Keratinocyte (primary cell): ENCODE measurements around the gene SDK2. TPM values are rescaled to one million over a fixed set of nuclear protein-coding genes. Genes with fewer than 3 reads are reported as not detected.

Experiments used
- DNase-seq: peaks from one replicate; pipeline ENCODE4 v3.0.0-alpha.2; 2011; ENCODE audit warnings: low read depth, missing footprints, low spot score
- FAIRE-seq: peaks from 2 replicates; lab custom pipeline; 2011; peaks lifted over from hg19 to GRCh38; lab: Jason Lieb, UNC
- H2AFZ ChIP-seq: 2 replicates; pipeline ENCODE4 v1.6.0; 2012; ENCODE audit warnings: low read length, control low read depth, inconsistent platforms; ENCODE audit not compliant: control insufficient read depth
- H3K27ac ChIP-seq: 2 replicates; pipeline ENCODE4 v1.5.1; 2011; ENCODE audit warnings: low read length; ENCODE audit not compliant: control insufficient read depth, insufficient read depth
- H3K27me3 ChIP-seq: 3 replicates; pipeline ENCODE4 v1.6.0; 2011; ENCODE audit warnings: low read length; ENCODE audit not compliant: control insufficient read depth, insufficient read depth; ENCODE audit errors: extremely low read depth
- H3K36me3 ChIP-seq, 2 experiments: 2 replicates in 1 of 2; 3 replicates in 1 of 2; pipeline ENCODE4 v1.5.1; 2011; ENCODE audit warnings: low read length in 2 of 2, mild to moderate bottlenecking in 1 of 2; ENCODE audit not compliant: control insufficient read depth in 2 of 2, insufficient read depth in 2 of 2; ENCODE audit errors: extremely low read depth in 1 of 2
- H3K4me1 ChIP-seq: 3 replicates; pipeline ENCODE4 v1.5.1; 2011; ENCODE audit warnings: low read length; ENCODE audit not compliant: control insufficient read depth, insufficient read depth; ENCODE audit errors: extremely low read depth
- H3K4me2 ChIP-seq: 3 replicates; pipeline ENCODE4 v1.6.0; 2011; ENCODE audit warnings: low read depth, low read length; ENCODE audit not compliant: control insufficient read depth, insufficient read depth; ENCODE audit errors: extremely low read depth
- H3K4me3 ChIP-seq, 3 experiments: fragments of 200-600 bp in 1 of 3; sonication (generic) in 1 of 3; 2 replicates in 2 of 3; 3 replicates in 1 of 3; pipeline ENCODE4 v1.5.1; 2011 to 2016; ENCODE audit warnings: low read length in 3 of 3, mild to moderate bottlenecking in 3 of 3, control low read depth in 2 of 3, inconsistent platforms in 1 of 3, low read depth in 1 of 3, mixed read lengths in 1 of 3, mixed run types in 1 of 3, moderate library complexity in 1 of 3; ENCODE audit not compliant: control insufficient read depth in 2 of 3, insufficient read depth in 2 of 3; ENCODE audit errors: extremely low read depth in 1 of 3
- H3K79me2 ChIP-seq: 2 replicates; pipeline ENCODE4 v1.6.0; 2012; ENCODE audit warnings: low read length; ENCODE audit not compliant: control insufficient read depth, insufficient read depth
- H3K9ac ChIP-seq: 3 replicates; pipeline ENCODE4 v1.6.0; 2011; ENCODE audit warnings: low read length; ENCODE audit not compliant: control insufficient read depth, insufficient read depth; ENCODE audit errors: extremely low read depth
- H3K9me1 ChIP-seq: 3 replicates; pipeline ENCODE4 v1.6.0; 2011; ENCODE audit warnings: low read length; ENCODE audit not compliant: control insufficient read depth, insufficient read depth; ENCODE audit errors: extremely low read depth
- H3K9me3 ChIP-seq: 2 replicates; pipeline ENCODE4 v1.5.1; 2012; ENCODE audit warnings: low read depth, low read length; ENCODE audit not compliant: control insufficient read depth
- H4K20me1 ChIP-seq: 3 replicates; pipeline ENCODE4 v1.6.0; 2011; ENCODE audit warnings: low read length; ENCODE audit not compliant: control insufficient read depth, insufficient read depth; ENCODE audit errors: extremely low read depth
- EZH2 ChIP-seq: IDR thresholded peaks from one replicate; pipeline ENCODE4 v1.6.1; 2012; ENCODE audit warnings: inconsistent platforms, mild to moderate bottlenecking, low read length, moderate library complexity
- dilution Hi-C: fragments of 300-500 bp; cut with MboI; formaldehyde crosslinking; loops from one replicate; pipeline ENCODE4 v1.7.0; 2020; ENCODE audit warnings: low sequenced_read_pairs; ENCODE audit not compliant: extremely low pct_ligation_motif_present
- polyA plus RNA-seq, 5 experiments: library from polyadenylated mRNA; depleted of rRNA in 3 of 5; stranded (reverse) in 3 of 5; stranded (forward) in 1 of 5; unstranded in 1 of 5; fragments of >200 nt; gene quantifications; 1 replicate in 1 of 5; 2 replicates in 3 of 5; 3 replicates in 1 of 5; pipeline versions ENCODE4 v1.2.1 to v1.2.3, GENCODE V29; 2011 to 2012; ENCODE audit warnings: missing spikeins in 2 of 5, low read depth in 1 of 5, low replicate concordance in 1 of 5
- TF ChIP-seq, protein P1 (sequence below), 3 experiments: IDR thresholded peaks in 1 of 3; conservative IDR thresholded peaks in 1 of 3; optimal IDR thresholded peaks in 1 of 3; 2 replicates in 2 of 3; 3 replicates in 1 of 3; pipeline versions ENCODE3 to v1.5.1; 2011; ENCODE audit warnings: low read length in 3 of 3, mild to moderate bottlenecking in 3 of 3, moderate library complexity in 2 of 3, control low read depth in 1 of 3, inconsistent platforms in 1 of 3; ENCODE audit not compliant: insufficient read depth in 2 of 3; ENCODE audit errors: extremely low read depth in 1 of 3

Gene SDK2
- polyA plus RNA-seq, 1 donor (not counting 4 experiments of a cell fraction or from before 2014, with no cell fraction given) = 1.8 TPM

DNA sequence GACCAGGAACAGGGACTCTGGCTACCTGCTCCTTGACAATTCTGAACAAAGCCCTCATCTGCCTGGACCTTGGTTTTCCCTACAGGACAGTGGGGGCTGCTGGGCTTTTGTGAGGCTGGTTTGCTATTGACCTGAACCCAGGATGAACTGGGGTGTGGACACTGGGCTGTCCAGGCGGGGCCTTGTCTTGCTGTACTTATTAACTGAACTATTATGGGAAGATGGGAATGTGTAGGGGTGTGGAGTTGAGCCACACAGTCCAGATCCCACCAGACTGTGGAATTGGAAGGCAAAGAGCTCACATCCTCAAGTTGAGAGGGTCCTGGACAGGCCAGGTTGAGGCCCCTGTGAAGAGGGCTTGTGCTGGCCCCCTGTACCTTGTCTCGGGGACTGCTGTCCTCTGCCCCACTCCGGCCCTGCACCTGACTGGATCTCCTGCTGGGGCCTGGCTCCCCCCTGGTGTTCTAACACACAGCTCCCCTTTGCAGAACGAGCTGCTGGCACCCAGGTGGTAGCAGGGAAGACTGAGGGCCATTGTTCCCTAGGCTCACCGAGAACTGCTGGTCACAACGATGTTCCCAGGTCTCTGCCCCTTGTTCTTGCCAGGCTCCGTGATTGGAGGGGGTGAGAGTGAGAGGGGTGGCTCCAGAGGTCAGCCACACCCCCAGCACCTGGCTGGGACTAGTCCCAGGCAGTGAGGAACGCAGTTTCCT, 280.6 kb downstream of the SDK2 start:
- Histone ChIP-seq H3K79me2 (no peaks in the 10 kb centered on the region), H3K4me3 (no peak overlapping the region), H3K4me1 (peaks cover 6% of the 10 kb centered on the region), H3K4me2 (no peak overlapping the region), H3K9me3 (no peaks in the 10 kb centered on the region), H3K27ac (no peak overlapping the region), H3K9ac (no peak overlapping the region), H2AFZ (no peak overlapping the region), H4K20me1 (no peaks in the 10 kb centered on the region), H3K36me3 (no peaks in the 10 kb centered on the region), H3K9me1 (no peaks in the 10 kb centered on the region), H3K27me3 (no peaks in the 10 kb centered on the region)
- DNase-seq (no peak), FAIRE-seq (no peak)
- dilution Hi-C loops = no loop called here
- TF ChIP-seq, protein P1, sequence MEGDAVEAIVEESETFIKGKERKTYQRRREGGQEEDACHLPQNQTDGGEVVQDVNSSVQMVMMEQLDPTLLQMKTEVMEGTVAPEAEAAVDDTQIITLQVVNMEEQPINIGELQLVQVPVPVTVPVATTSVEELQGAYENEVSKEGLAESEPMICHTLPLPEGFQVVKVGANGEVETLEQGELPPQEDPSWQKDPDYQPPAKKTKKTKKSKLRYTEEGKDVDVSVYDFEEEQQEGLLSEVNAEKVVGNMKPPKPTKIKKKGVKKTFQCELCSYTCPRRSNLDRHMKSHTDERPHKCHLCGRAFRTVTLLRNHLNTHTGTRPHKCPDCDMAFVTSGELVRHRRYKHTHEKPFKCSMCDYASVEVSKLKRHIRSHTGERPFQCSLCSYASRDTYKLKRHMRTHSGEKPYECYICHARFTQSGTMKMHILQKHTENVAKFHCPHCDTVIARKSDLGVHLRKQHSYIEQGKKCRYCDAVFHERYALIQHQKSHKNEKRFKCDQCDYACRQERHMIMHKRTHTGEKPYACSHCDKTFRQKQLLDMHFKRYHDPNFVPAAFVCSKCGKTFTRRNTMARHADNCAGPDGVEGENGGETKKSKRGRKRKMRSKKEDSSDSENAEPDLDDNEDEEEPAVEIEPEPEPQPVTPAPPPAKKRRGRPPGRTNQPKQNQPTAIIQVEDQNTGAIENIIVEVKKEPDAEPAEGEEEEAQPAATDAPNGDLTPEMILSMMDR (optimal IDR thresholded peaks at IDR 0.05 in 1 of 3, IDR thresholded peaks at IDR 0.05 in 1 of 3, conservative IDR thresholded peaks at IDR 0.05 in 1 of 3; ENCODE audit: extremely low read depth in 1 of 3, insufficient read depth in 2 of 3, low read length in 3 of 3) = no peak
- no peak for TF ChIP-seq EZH2

DNA sequence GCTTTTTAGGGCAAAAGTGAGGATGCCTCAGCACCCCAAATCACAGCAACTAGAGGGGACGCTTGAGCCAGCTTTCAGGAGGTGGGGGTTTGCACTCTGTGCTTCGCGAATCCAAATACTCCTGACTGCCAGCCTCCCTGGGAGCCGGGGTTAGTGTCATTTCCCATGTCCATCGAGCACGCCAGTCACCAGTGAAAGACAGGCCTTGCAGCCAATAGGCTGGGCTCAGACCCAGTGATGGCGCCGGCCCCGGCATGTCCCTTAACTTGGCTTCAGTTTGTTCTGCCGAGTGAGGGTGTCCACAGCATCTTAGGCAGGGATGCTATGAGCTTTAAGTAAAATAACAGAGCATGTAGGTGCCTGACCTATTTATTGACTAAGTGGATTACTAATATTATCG, 281.5 kb downstream of the SDK2 start:
- Histone ChIP-seq H3K9me1 (no peaks in the 10 kb centered on the region), H3K27me3 (no peaks in the 10 kb centered on the region), H3K9ac (no peak overlapping the region), H3K79me2 (no peaks in the 10 kb centered on the region), H3K4me3 (no peak overlapping the region), H2AFZ (no peak overlapping the region), H3K9me3 (no peaks in the 10 kb centered on the region), H4K20me1 (no peaks in the 10 kb centered on the region), H3K27ac (no peak overlapping the region), H3K4me2 (no peak overlapping the region), H3K36me3 (no peaks in the 10 kb centered on the region), H3K4me1 (peaks cover 6% of the 10 kb centered on the region)
- TF ChIP-seq, protein P1 (optimal IDR thresholded peaks at IDR 0.05 in 1 of 3, IDR thresholded peaks at IDR 0.05 in 1 of 3, conservative IDR thresholded peaks at IDR 0.05 in 1 of 3; ENCODE audit: extremely low read depth in 1 of 3, insufficient read depth in 2 of 3, low read length in 3 of 3) = no peak
- no peak for TF ChIP-seq EZH2
- dilution Hi-C loops = no loop called here
- no peak for DNase-seq
- no peak for FAIRE-seq
